GM12891 (cell line): ENCODE measurements around the gene SRRM4.

ENCODE experiments used
- POLR2A ChIP-seq: IDR thresholded peaks from 2 replicates; pipeline ENCODE4 v1.6.1; 2011; ENCODE audit warnings: low read depth, low read length, control low read depth
- POLR2AphosphoS5 ChIP-seq: IDR thresholded peaks from 2 replicates; pipeline ENCODE4 v1.6.1; 2011; ENCODE audit warnings: low read depth, low read length, control low read depth
- SPI1 ChIP-seq: IDR thresholded peaks from 2 replicates; pipeline ENCODE4 v1.6.1; 2011; ENCODE audit warnings: low read depth, low read length, control low read depth
- TAF1 ChIP-seq: IDR thresholded peaks from 2 replicates; pipeline ENCODE4 v1.6.1; 2011; ENCODE audit warnings: low read depth, low read length, control low read depth

DNA sequence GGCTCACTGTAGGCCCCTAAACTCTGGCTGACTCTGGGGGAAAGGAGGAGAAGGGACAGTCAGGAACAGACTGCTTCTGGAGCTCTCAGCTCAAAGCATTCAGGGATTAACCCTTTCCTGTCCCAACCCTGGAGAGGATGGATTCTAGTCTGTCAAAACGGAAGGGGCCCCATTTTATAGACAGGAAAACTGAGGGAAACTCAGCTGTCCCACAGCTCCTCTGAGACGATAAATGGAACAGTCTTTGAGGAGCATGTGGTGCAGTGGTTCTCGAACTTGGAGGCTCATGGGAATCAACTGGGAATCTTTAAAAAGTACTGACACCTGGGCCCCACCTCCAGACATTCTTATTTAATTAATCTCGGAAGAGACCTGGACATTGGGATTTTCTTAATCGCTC lies 23.7 kb downstream of the SRRM4 start:
- TF ChIP-seq TAF1 (no peak), POLR2AphosphoS5 (no peak), POLR2A (no peak), SPI1 (no peak)
